ENCODE measurements around the gene GNB5. TPM values are rescaled to one million over a fixed set of nuclear protein-coding genes. Genes with fewer than 3 reads are reported as not detected.

Gene GNB5
- total and polyA plus RNA-seq, 2 of the 13 experiments (the other 11 are each of a cell fraction or from before 2014, with no cell fraction given): 13.7 to 14.4 TPM

GRCh38 chr15:52185151-52185561 lies 6.0 kb downstream of the GNB5 start:
- ATAC-seq: peak; percentile 63
- ChIA-PET CTCF (ENCODE audit: low intra/inter-chr PET ratio, low total read pairs) (no interaction called here), POLR2A (interaction anchor here (0.7 to 1.4 kb wide), 4 partner anchors 9 to 48 kb away, joined by 3 to 5 read pairs (median 4); no protein-coding TSS in a partner anchor)
- no TSS peak for BruUV-seq (replicated peaks)
- Histone ChIP-seq H4K20me1 (ENCODE audit: insufficient read depth, low read length) (no peaks in the 10 kb centered on the region), H3K4me3 (replicated peaks in 1 of 3; ENCODE audit: insufficient read depth in 1 of 3, low read depth in 2 of 3, low read length in 3 of 3) (no peak overlapping the region), H3K4me1 (ENCODE audit: insufficient read depth, low read length) (peaks cover 64% of the 10 kb centered on the region), H3K36me3 (replicated peaks in 1 of 2; ENCODE audit: control insufficient read depth in 1 of 2, insufficient read depth in 2 of 2, low read length in 2 of 2) (no peaks in the 10 kb centered on the region), H3K79me2 (ENCODE audit: insufficient read depth, low read length) (no peaks in the 10 kb centered on the region), H3K27ac (ENCODE audit: extremely low read length, insufficient read depth, low read length) (no peak overlapping the region), H3K4me2 (ENCODE audit: low read depth, low read length) (peak overlapping the region; percentile 51), H3K27me3 (ENCODE audit: control insufficient read depth in 1 of 2, insufficient read depth in 2 of 2, low read length in 2 of 2) (0 out of 5 replicates have a peak, but pooled peaks cover 0 to 4% of the 10 kb centered on the region in 2 experiments), H3K9me3 (ENCODE audit: low read length) (no peaks in the 10 kb centered on the region), H3K9ac (ENCODE audit: insufficient read depth, low read depth, low read length) (no peak overlapping the region), H2AFZ (ENCODE audit: low read length) (no peak overlapping the region)
- in situ Hi-C loops (cut with HindIII; ENCODE audit: extremely low pct_ligation_motif_present, low pct_unique_long_range_greater_than_20kb) (no loop called here), intact Hi-C loops (cut with micrococcal nuclease; ENCODE audit: unreplicated experiment) (loop anchor here (10.0 kb wide), 1 partner anchor 550 kb away; no protein-coding TSS in a partner anchor)
- FAIRE-seq: no peak
- DNase-seq (ENCODE audit: low spot score): no peak
- 11% methylated on average over 7 of the region's 7 CpGs for WGBS (ENCODE audit: low lambda C conversion rate)
- TF ChIP-seq ZFYVE20 (CRISPR knock-in tag; IDR thresholded peaks at IDR 0.05; ENCODE audit: borderline replicate concordance, low read depth) (no peak), SIX1 (CRISPR knock-in tag; IDR thresholded peaks at IDR 0.05; ENCODE audit: borderline replicate concordance) (no peak), ZNF724P (CRISPR knock-in tag; IDR thresholded peaks at IDR 0.05; ENCODE audit: borderline replicate concordance) (no peak), THYN1 (CRISPR knock-in tag; IDR thresholded peaks at IDR 0.05; ENCODE audit: borderline replicate concordance, low read depth) (no peak), ZNF275 (CRISPR knock-in tag; IDR thresholded peaks at IDR 0.05; ENCODE audit: borderline replicate concordance) (no peak), SNAI1 (CRISPR knock-in tag; IDR thresholded peaks at IDR 0.05; ENCODE audit: borderline replicate concordance) (no peak), ZNF282 (IDR thresholded peaks at IDR 0.05; ENCODE audit: partially characterized antibody) (no peak), AKAP8 (CRISPR knock-in tag; IDR thresholded peaks at IDR 0.05) (no peak), MAFG (CRISPR knock-in tag; IDR thresholded peaks at IDR 0.05) (no peak), ZNF337 (CRISPR knock-in tag; IDR thresholded peaks at IDR 0.05; ENCODE audit: borderline replicate concordance, low read depth) (no peak), ZNF264 (CRISPR knock-in tag; IDR thresholded peaks at IDR 0.05) (no peak), HOXA9 (CRISPR knock-in tag; IDR thresholded peaks at IDR 0.05; ENCODE audit: borderline replicate concordance) (no peak), ZNF333 (CRISPR knock-in tag; IDR thresholded peaks at IDR 0.05; ENCODE audit: borderline replicate concordance) (no peak), DNMT3B (CRISPR knock-in tag; conservative IDR thresholded peaks at IDR 0.05) (no peak), MEIS1 (CRISPR knock-in tag; IDR thresholded peaks at IDR 0.05; ENCODE audit: borderline replicate concordance) (no peak), MZF1 (CRISPR knock-in tag; IDR thresholded peaks at IDR 0.05; ENCODE audit: borderline replicate concordance) (no peak), SP2 (CRISPR knock-in tag; IDR thresholded peaks at IDR 0.05) (no peak), NFATC3 (CRISPR knock-in tag; IDR thresholded peaks at IDR 0.05) (no peak), ZSCAN12 (CRISPR knock-in tag; IDR thresholded peaks at IDR 0.05) (no peak), ZNF501 (CRISPR knock-in tag; IDR thresholded peaks at IDR 0.05) (0 out of 2 replicates have a peak, but pooled peaks have one; percentile 27), AKNA (CRISPR knock-in tag; IDR thresholded peaks at IDR 0.05; ENCODE audit: borderline replicate concordance) (no peak)

Data from HepG2 (cell line).